DOHH2 (cell line): Measurements from ENCODE around the gene LRP1-AS.
A peak's percentile ranks its signal among the peaks of the same experiment; 100 is the strongest.

ENCODE experiments used
- H3F3A ChIP-seq: fragments of 200-600 bp; sonication (generic), shearing (Covaris generic); 2 replicates; pipeline ENCODE4 v1.6.0; 2016; ENCODE audit warnings: antibody characterized with exemption, mild to moderate bottlenecking; ENCODE audit not compliant: control insufficient read depth, insufficient read depth
- H3K27ac ChIP-seq: fragments of 200-600 bp; sonication (generic); 2 replicates; pipeline ENCODE4 v1.5.1; 2014; ENCODE audit warnings: low read depth, mild to moderate bottlenecking, low read length, moderate library complexity
- H3K27me3 ChIP-seq: fragments of 200-600 bp; sonication (generic); 2 replicates; pipeline ENCODE4 v1.6.1; 2014; ENCODE audit warnings: mild to moderate bottlenecking, low read length, mixed read lengths; ENCODE audit not compliant: control insufficient read depth
- H3K36me3 ChIP-seq: fragments of 200-600 bp; sonication (generic); 2 replicates; pipeline ENCODE4 v1.6.1; 2014; ENCODE audit warnings: mild to moderate bottlenecking, low read length, moderate library complexity, mixed read lengths; ENCODE audit not compliant: control insufficient read depth
- H3K4me1 ChIP-seq: fragments of 200-600 bp; sonication (generic); 2 replicates; pipeline ENCODE4 v1.6.1; 2014; ENCODE audit warnings: mild to moderate bottlenecking, low read length, mixed read lengths; ENCODE audit not compliant: control insufficient read depth
- H3K4me2 ChIP-seq: fragments of 200-600 bp; sonication (generic); 2 replicates; pipeline ENCODE4 v1.6.0; 2014; ENCODE audit warnings: mild to moderate bottlenecking, low read length, moderate library complexity
- H3K4me3 ChIP-seq: fragments of 200-600 bp; sonication (generic); 2 replicates; pipeline ENCODE4 v1.5.1; 2014; ENCODE audit warnings: mild to moderate bottlenecking, low read length, mixed read lengths
- H3K79me2 ChIP-seq: fragments of 200-600 bp; sonication (generic); 2 replicates; pipeline ENCODE4 v1.6.1; 2014; ENCODE audit warnings: mild to moderate bottlenecking, low read length, mixed read lengths; ENCODE audit not compliant: control insufficient read depth
- H3K9me2 ChIP-seq: fragments of 200-600 bp; sonication (generic); replicated peaks from 2 replicates; pipeline ENCODE4 v1.6.1; 2014; ENCODE audit warnings: mild to moderate bottlenecking, low read length, mixed read lengths; ENCODE audit not compliant: control insufficient read depth
- H3K9me3 ChIP-seq: fragments of 200-600 bp; sonication (generic); 2 replicates; pipeline ENCODE4 v1.6.1; 2014; ENCODE audit warnings: antibody characterized with exemption, low read length, mixed read lengths; ENCODE audit not compliant: control insufficient read depth, insufficient read depth
- H4K20me1 ChIP-seq: fragments of 200-600 bp; sonication (generic); 2 replicates; pipeline ENCODE4 v1.6.0; 2014; ENCODE audit warnings: low read depth, mild to moderate bottlenecking, antibody characterized with exemption, low read length, moderate library complexity; ENCODE audit not compliant: control insufficient read depth, insufficient read depth
- EZH2phosphoT487 ChIP-seq: fragments of 200-600 bp; sonication (generic); IDR thresholded peaks from 2 replicates; pipeline ENCODE4 v1.6.1; 2017; ENCODE audit warnings: borderline replicate concordance, mild to moderate bottlenecking, antibody characterized with exemption, low read length, moderate library complexity, mixed read lengths
- TF ChIP-seq, protein P1 (sequence below): fragments of 200-600 bp; sonication (generic); IDR thresholded peaks from one replicate; pipeline ENCODE4 v1.5.1; 2014; ENCODE audit warnings: antibody characterized with exemption, mild to moderate bottlenecking, low read depth, low read length; ENCODE audit not compliant: poor library complexity, severe bottlenecking

Gene LRP1-AS

DNA sequence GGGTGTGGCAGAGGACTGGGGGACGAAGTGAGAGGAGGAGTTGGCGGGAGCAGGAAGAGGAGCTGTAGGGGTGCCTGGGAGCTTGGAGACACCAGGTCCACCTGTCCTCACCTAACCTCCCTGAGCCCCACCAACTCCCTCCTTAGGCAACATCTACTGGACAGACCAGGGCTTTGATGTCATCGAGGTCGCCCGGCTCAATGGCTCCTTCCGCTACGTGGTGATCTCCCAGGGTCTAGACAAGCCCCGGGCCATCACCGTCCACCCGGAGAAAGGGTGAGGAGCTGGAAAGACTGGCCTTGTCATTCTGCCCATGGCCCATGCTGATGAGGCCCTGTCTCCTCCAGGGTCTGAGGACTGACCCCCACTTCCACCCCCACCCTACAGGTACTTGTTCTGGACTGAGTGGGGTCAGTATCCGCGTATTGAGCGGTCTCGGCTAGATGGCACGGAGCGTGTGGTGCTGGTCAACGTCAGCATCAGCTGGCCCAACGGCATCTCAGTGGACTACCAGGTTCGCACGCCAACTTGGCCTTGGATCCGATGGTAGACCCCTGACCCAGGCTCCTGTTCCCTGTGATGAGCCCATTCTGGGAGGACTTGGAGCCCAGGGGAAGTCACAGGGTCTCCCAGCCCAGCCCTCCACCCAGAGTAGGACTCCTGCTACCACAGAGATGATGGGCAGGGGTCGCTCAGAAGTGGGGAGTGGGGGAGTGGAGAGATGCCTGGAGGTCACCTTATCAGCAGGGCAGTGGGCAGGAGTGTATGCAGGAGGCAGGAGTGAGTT lies 36.7 kb upstream of the LRP1-AS start:
- Histone ChIP-seq H3K4me3 (no peak overlapping the region), H3K36me3 (no peaks in the 10 kb centered on the region), H3K4me2 (no peak overlapping the region), H3K9me3 (no peaks in the 10 kb centered on the region), H3K27me3 (peaks cover 4% of the 10 kb centered on the region; the same call in 1 of the 2 replicates), H3K9me2 (no peaks in the 10 kb centered on the region), H3K4me1 (peaks cover 2% of the 10 kb centered on the region; the same call in 1 of the 2 replicates), H3F3A (no peaks in the 10 kb centered on the region), H4K20me1 (no peaks in the 10 kb centered on the region), H3K79me2 (no peaks in the 10 kb centered on the region), H3K27ac (no peak overlapping the region)
- TF ChIP-seq EZH2phosphoT487 = no peak
- TF ChIP-seq, protein P1, sequence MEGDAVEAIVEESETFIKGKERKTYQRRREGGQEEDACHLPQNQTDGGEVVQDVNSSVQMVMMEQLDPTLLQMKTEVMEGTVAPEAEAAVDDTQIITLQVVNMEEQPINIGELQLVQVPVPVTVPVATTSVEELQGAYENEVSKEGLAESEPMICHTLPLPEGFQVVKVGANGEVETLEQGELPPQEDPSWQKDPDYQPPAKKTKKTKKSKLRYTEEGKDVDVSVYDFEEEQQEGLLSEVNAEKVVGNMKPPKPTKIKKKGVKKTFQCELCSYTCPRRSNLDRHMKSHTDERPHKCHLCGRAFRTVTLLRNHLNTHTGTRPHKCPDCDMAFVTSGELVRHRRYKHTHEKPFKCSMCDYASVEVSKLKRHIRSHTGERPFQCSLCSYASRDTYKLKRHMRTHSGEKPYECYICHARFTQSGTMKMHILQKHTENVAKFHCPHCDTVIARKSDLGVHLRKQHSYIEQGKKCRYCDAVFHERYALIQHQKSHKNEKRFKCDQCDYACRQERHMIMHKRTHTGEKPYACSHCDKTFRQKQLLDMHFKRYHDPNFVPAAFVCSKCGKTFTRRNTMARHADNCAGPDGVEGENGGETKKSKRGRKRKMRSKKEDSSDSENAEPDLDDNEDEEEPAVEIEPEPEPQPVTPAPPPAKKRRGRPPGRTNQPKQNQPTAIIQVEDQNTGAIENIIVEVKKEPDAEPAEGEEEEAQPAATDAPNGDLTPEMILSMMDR = no peak

DNA sequence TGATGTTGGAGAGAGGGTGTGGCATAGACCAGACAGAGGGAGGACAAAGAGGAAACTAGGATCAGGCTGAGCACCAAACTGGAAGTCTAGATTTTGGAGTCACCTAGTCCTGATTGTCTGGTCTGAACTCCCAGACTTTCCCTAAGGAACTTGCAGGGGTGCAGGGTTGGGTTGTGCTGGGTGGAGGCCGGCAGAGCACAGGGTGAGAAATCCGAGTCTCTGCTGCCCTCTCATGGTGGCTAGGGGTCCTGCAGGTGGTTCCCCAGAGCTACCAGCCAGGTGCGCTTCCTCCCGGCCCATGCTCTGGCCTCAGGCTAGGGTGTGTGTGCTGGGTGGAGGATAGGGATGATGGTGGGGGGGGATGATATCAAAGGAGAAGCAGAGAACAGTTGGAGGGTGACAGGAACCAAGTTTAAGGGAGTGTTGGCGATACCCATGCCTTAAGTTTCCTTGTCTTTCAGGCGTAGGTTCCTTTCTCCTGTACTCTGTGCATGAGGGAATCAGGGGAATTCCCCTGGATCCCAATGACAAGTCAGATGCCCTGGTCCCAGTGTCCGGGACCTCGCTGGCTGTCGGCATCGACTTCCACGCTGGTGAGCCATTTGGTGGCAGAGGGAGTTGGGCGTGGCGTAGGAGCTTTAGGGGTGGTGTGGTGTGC lies 35.6 kb upstream of the LRP1-AS start:
- TF ChIP-seq, protein P1 = peak; percentile 98
- TF ChIP-seq EZH2phosphoT487 = no peak
- Histone ChIP-seq H3K9me3 (no peaks in the 10 kb centered on the region), H3K27me3 (peaks cover 4% of the 10 kb centered on the region; the same call in 1 of the 2 replicates), H3K4me2 (no peak overlapping the region), H3K79me2 (no peaks in the 10 kb centered on the region), H3K4me3 (no peak overlapping the region), H4K20me1 (no peaks in the 10 kb centered on the region), H3K27ac (no peak overlapping the region), H3K4me1 (peaks cover 6% of the 10 kb centered on the region), H3K9me2 (no peaks in the 10 kb centered on the region), H3F3A (no peaks in the 10 kb centered on the region), H3K36me3 (no peaks in the 10 kb centered on the region)

DNA sequence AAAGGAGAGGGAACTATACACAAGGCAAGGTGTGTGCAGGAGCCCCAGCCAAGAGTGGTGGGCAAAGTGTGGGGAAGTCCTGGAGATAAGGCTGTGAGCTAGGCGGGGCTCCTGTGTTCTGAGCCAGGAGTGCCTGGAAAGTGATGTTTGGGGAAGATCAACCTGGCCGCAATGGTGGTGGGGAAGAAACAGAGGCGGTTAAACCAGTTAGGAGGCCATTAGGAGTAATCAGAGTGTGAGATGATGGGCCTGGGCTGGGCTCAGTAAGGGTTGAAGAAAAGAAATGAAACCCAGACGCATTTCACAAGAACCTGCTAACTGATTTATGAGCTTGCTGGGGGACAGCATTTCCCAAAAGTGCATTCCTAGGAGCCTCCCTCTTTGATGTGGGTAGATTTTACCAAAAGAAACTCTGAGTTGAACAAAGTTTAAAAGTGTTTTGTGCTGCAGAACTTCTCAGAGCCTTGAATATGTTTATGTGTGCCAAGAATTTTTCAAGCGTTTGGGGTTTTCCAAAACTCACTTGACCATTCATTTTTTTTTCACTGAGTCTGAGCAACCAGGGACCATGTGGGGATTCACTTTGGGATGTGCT lies 34.2 kb upstream of the LRP1-AS start:
- H3K27ac ChIP-seq = no peak overlapping the region
- peaks cover 4% of the 10 kb centered on the region; the same call in 1 of the 2 replicates for H3K27me3 ChIP-seq
- H4K20me1 ChIP-seq = no peaks in the 10 kb centered on the region
- TF ChIP-seq, protein P1 = no peak
- no peak for TF ChIP-seq EZH2phosphoT487
- no peak overlapping the region for H3K4me3 ChIP-seq
- H3K4me2 ChIP-seq = no peak overlapping the region
- 0 out of 2 replicates have a peak, but pooled peaks cover 1% of the 10 kb centered on the region for H3F3A ChIP-seq
- no peaks in the 10 kb centered on the region for H3K79me2 ChIP-seq
- H3K4me1 ChIP-seq = peaks cover 15% of the 10 kb centered on the region
- no peaks in the 10 kb centered on the region for H3K36me3 ChIP-seq
- no peaks in the 10 kb centered on the region for H3K9me3 ChIP-seq
- no peaks in the 10 kb centered on the region for H3K9me2 ChIP-seq
